GM12892 (cell line): ENCODE results near the gene JAG2. TPM values are rescaled to one million over a fixed set of nuclear protein-coding genes. Genes with fewer than 3 reads are reported as not detected.
A peak's percentile ranks its signal among the peaks of the same experiment; 100 is the strongest.

ENCODE experiments used
- DNase-seq: peaks from one replicate; pipeline ENCODE4 v3.0.0; 2011; ENCODE audit not compliant: insufficient read length
- FAIRE-seq: peaks from 2 replicates; lab custom pipeline; 2011; peaks lifted over from hg19 to GRCh38; lab: Jason Lieb, UNC
- POLR2A ChIP-seq: IDR thresholded peaks from 2 replicates; pipeline ENCODE4 v1.6.1; 2011; ENCODE audit warnings: low read depth, low read length, control low read depth
- POLR2AphosphoS5 ChIP-seq: IDR thresholded peaks from 2 replicates; pipeline ENCODE4 v1.6.1; 2011; ENCODE audit warnings: low read depth, low read length, control low read depth
- TAF1 ChIP-seq: IDR thresholded peaks from 2 replicates; pipeline ENCODE4 v1.6.1; 2011; ENCODE audit warnings: low read depth, mild to moderate bottlenecking, control low read depth, low read length, borderline replicate concordance
- polyA plus RNA-seq: library from polyadenylated mRNA; unstranded; fragments of >200 nt; gene quantifications from one replicate; pipeline ENCODE4 v1.2.1, GENCODE V29; 2012; ENCODE audit warnings: missing spikeins, inconsistent platforms; ENCODE audit not compliant: missing spikeins

Gene JAG2
- not detected for polyA plus RNA-seq

DNA sequence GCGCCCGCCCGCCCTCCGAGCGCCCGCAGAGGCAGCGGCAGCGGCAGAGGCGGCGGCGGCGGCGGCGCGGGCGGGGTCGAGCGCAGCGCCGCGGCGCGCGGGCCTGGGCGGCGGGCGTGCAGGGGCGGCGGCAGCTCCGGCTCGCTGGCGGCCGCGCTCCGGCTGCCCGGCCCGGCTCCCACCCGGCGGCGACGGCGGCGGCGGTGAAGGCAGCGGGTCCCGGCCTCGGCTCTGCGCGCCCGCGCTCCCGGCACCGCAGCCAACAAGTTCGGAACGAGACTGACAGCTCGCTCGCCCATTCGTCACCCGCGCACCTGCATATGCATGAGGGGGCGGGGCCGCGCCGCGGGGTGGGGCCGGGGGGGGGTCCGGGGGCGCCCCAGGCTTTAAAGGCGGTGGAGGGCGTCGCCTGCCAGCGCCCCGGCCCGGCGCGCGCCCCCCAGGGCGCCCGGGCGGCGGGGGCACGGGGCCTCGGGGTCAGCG, at the start of gene JAG2:
TSS of gene JAG2 (minus strand) at position 281 of the 483 bp plus-strand sequence. CDS start 356 bp downstream, outside the sequence.
- DNase-seq: no peak
- no peak for FAIRE-seq
- TF ChIP-seq POLR2A: no peak
- no peak for TF ChIP-seq POLR2AphosphoS5
- no peak for TF ChIP-seq TAF1

DNA sequence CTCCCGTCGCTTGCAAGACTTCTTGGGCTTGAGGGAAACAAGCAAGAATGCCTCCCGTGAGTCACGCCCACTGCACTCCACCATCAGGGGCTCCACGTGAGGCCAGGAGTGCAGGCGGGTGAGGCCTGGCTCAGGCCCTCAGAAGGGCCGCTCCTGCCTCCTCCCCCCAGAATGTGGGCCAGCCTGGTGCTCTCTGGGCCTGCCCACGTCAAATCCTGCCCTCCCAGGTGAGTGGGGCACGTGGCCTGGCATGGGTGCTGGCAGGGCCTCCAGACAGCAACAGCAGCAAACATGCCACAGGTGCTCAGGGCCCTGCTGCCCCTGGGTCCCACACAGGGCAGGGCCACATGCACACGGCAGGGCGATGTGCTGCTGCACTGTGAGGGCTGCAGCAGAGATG, 49.2 kb upstream of the JAG2 start:
- TF ChIP-seq POLR2AphosphoS5: no peak
- no peak for FAIRE-seq
- no peak for DNase-seq

DNA sequence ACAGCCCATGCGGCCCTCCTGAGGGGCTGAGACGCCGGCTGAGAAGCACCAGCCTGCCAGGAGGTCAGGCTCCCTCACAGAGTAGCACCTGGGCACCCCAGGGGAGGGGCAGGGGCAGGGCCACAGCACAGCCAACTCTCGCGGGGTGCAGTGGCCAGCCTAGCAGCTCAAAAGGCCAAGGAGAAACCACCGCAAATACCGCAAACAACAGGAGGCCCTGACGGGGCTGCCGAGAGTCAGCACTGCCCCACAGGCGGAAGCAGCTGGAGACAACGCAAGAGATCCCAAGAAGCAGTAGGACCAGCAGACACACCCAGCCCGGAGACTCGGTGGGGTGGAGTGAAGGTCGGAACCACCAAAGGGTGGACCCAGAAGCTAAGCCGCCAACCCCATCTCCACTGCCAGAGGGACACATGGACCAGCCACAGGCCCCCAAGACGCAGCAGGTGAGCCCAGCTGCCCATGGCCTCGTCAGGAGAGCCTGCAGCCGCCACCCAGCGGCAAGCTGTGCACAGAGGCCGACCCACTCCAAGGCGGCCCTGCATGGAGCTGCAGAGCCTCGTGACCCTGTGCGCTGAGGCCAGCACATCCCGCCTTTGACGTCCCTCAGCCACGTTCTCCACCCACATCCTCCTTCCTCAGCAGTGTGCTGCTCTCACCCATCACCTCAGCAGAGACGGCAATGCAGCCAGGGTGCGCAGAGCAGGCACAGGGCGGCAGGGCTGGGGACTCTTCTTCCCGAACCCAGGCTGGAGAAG, 48.1 kb upstream of the JAG2 start:
- TF ChIP-seq TAF1 (no peak), POLR2A (no peak), POLR2AphosphoS5 (no peak)
- FAIRE-seq (no peak), DNase-seq (no peak)

DNA sequence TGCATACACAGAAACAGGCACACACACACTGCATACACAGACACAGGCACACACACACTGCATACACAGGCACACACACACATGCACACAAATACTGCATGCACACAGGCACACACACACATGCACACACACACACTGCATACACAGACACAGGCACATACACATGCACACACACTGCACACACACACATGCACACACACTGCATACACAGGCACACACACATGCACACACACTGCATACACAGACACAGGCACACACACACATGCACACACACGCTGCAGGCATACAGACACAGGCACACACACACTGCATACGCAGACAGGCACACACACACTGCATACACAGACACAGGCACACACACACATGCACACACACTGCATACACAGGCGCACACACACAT, 47.0 kb upstream of the JAG2 start:
- peak; percentile 69 for FAIRE-seq
- TF ChIP-seq POLR2A (no peak), POLR2AphosphoS5 (no peak), TAF1 (no peak)
- no peak for DNase-seq

DNA sequence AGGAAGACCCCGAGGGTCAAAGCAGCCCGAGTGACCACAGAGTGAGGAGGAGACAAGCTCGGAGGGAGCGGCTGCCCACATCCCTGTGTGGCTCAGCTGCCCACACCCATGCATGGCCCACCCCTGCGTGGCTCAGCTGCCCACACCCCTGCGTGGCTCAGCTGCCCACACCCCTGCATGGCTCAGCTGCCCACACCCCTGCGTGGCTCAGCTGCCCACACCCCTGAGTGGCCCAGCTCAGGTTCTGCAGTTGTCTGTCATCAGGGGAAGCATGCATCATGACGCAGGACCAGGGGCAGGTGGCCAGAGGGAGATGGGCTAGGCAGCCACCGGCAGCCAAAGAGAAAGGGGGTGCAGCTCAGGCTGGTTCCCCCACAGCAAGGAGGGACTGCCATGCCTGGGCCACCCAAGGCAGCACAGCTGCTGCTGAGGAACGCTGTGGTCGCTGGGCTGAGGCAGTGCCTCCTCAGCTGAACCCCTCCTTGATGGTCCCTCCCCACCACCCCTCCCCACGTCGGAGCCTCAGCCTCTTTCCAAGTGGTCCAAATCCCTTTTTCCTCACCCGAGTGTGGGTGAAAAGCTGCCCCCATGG, 45.8 kb upstream of the JAG2 start:
- FAIRE-seq (no peak), DNase-seq (no peak)
- no peak for TF ChIP-seq POLR2AphosphoS5
- no peak for TF ChIP-seq POLR2A
- TF ChIP-seq TAF1: no peak

DNA sequence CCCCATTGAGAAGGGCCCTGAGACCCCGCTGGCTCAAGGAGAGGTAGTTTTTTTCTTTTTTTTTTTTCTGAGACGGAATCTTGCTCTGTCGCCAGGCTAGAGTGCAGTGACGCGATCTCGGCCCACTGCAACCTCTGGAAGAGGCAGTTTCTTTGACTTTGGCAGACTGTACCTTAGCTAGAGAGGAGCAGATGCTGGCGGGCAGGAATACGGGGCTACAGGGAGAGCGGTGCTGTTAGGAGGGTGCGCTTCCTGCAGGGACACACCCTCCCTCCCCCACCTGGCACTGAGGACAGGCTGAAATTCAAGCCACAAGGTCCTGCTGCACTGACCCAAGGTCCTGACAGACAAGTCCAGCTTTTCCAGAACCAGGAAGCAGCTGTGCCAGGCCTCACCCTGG, 44.8 kb upstream of the JAG2 start:
- FAIRE-seq (no peak), DNase-seq (no peak)
- TF ChIP-seq POLR2A: no peak
- TF ChIP-seq POLR2AphosphoS5: no peak
- TF ChIP-seq TAF1: no peak

DNA sequence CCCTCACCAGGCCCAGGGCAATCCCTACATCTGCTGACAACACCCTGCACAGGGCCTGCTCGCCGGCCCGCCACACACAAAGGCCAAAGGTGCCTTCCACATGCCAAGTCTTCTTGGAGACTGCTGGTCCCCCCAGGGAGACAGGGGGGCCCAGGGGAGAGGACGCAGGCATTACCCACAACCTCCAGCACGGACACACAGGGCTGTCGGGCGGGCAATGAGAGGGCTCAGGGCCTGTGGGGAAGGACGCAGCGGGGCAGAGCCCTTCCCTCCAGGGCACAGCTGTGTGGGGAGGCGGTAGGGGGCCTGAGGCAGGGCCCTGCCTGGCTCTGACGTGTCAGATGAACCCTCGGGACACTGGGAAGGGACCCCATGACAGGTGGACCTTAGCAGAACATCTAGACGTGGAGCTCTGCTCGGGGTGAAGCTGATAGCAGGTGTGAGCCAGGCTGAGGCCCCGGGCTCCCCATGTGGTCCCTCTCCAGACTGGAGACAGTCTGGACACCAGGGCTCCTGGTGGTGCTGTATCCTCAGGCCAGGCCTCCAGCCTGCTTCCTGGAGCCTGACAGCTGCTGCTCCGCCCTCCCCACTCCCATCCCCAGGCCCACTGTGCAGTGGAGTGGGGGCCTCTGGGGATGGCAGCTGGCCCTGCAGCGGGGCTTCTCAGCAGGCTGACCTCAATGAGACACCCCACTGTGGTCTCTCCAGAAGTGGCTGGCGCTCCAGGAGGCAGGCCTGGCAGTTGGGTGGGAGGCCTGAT, 44.1 kb upstream of the JAG2 start:
- DNase-seq: no peak

DNA sequence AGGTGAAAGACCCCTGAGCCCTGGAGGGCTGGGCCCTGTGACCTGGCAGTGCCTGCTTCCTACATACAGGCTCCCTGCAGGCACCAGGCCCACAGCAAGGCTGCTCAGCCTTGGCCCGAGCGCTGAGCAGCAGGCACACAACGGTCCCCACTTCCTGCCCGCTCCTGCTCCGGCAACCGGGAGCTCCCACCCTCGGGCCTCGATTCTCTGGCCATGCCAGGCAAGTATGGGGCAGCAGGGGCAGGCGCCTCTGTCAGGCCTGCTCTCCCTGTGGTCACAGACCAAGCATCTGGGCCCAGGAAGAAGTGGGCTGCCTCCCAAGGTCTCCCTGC, 43.1 kb upstream of the JAG2 start:
- TF ChIP-seq POLR2A: no peak
- TF ChIP-seq POLR2AphosphoS5: no peak
- no peak for FAIRE-seq
- no peak for DNase-seq

More for the DNA sequence above, 44.1 kb upstream of the JAG2 start:
- FAIRE-seq: no peak
- TF ChIP-seq POLR2AphosphoS5: no peak
- no peak for TF ChIP-seq POLR2A
- no peak for TF ChIP-seq TAF1

DNA sequence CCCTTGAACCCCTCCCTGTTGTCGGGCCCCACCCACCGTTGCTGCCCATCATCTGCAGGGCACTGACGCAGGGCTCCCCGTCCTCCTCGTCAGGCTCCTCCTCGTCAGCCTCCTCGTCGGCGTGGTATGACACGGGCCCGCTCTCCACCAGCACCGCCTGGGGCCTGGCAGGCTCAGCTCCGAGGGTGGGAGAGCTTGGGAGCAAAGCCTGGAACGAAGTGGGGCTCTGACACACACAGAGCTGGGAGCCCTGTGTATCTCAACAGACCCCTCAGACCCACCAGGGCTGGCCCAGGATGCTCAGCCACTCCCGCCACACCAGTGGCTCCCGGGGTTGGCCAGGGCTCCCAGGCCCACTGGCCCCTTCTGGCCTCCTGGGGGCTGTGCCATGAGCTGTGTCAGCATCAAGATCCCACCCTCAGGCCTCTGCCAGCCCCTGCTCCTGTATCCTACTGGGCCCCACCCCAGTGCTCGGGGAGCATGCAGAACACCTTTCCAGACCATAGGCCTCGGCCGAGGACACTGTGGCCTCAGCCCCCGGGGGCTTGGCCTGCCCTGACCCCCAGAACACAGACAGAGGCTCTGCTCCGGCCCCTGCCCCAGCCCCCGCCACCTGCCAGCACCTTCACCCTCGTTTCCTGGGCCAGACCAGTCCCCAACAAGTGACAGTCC, 42.6 kb upstream of the JAG2 start:
- FAIRE-seq: no peak
- DNase-seq: no peak
- TF ChIP-seq POLR2A (no peak), TAF1 (no peak), POLR2AphosphoS5 (no peak)

DNA sequence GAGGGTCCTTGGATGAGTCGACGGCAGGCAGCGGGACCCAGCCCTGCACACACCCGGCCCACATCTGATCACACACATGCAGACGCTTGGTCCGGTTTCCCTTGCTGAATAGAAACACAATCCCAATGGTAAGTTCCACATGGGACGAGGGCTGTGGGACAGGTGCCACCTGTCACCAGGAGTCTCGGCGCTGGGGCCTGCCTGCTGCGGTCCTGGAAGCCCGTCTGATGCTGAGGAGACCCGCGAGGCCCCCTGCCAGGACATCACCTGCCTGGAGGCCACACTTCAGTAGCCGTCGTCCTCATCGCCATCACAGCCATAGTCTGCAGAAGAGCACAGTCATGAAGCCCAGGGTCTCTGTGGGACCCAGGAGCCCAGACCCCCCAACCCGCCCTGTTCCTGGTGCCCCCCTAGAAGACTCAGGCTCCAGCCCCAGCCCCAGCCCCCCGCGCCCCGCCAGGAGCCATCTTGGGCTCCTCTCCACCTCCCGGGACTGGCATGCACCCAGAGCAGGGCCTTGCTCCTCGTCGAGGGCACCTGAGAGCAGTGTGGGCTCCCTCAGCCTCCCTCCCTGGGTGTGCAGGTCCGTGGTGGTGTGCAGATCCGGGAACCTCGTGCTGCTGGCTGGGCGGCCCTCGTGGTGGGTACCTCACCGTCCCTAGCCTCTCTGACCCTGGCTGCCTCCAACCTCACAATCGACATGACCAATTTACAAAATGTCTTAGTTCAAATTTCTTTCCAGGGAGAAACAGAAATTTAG, 41.9 kb upstream of the JAG2 start:
- TF ChIP-seq POLR2A: no peak
- TF ChIP-seq POLR2AphosphoS5: no peak
- no peak for TF ChIP-seq TAF1
- no peak for DNase-seq
- no peak for FAIRE-seq

DNA sequence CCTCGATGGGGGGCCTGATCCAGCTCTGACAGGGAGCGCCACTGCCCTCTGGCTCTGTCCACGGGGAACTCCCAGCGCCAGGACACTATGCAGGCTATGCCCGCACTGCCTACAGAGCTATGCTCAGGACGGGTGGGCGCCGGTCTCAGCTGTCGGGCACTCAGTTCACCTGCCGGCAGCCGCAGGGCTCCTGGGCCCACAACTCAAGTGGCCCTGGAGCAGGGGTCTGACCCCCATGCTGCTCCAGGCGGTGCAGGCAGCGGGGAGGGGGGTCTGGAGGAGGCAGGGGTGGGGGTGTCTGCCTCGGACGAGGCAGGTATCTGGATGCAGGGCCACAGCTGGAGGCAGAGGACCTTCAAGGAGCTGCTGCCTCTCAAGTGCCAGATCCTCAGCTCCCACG, 41.1 kb upstream of the JAG2 start:
- no peak for TF ChIP-seq TAF1
- TF ChIP-seq POLR2A: no peak
- no peak for TF ChIP-seq POLR2AphosphoS5
- FAIRE-seq (no peak), DNase-seq (no peak)

DNA sequence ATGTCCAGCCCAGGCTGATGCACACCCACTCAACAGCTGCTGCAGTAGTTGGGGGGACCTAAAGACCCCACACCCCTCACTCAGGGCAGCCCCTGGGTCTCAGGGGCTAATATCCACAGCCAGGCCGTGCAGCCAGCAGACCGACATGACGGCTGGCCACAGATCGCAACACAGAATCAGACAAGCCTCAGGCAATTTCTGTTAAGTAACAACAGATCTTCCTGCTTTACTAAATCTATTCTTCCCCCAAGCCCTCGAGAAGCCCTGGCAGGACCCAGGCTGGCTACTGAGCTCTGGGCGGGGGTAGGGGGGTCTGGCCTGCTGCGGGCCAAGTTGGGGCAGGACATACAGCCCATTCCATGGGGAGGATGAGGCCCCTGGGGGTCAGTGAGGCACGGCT, 40.5 kb upstream of the JAG2 start:
- TF ChIP-seq POLR2A: no peak
- TF ChIP-seq TAF1: no peak
- TF ChIP-seq POLR2AphosphoS5: no peak
- DNase-seq (no peak), FAIRE-seq (no peak)
